Measurements from ENCODE around the gene HGS.

HGS gene

DNA sequence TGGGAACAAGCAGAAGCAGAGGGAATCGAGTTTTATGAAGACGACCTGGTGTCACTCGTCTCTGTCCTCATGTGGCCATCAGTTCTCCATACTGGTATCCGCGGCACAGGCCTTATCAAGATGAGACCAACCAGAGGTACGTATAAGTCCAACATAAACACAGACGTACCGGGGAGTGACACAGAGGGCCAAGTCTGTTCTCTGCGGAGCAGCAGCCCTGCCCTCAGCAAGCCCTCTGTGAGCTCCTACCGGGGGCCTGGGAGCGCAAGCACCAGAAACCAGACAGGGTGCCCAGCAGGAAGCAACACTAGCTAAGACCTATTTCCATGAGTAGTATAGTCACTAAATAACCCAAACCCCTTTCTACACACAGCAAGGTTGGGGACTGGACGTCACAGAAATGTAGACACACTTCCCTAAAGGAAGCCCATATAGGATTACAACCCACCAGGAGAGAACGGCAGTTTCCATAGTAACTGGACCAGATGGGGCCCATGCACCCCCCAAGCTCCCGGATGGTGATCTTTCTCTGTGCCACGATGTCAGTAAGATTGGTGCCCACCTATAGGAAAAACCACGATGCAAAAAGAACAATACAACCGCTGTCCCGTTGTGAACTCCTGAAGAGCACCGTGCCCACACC, 1.1 kb upstream of the HGS start:
- peak overlapping the region; percentile 89 for H3K27ac ChIP-seq (ENCODE audit: poor library complexity, severe bottlenecking)
- no peaks in the 10 kb centered on the region for H3K9me3 ChIP-seq (ENCODE audit: severe bottlenecking)
- peaks cover 22% of the 10 kb centered on the region for H3K36me3 ChIP-seq (ENCODE audit: low read depth)
- peak overlapping the region; percentile 88 for H3K4me3 ChIP-seq (ENCODE audit: severe bottlenecking)
- ATAC-seq (ENCODE audit: low read depth) (no peak), DNase-seq (ENCODE audit: low spot score) (peak; percentile 57)
- H3K4me1 ChIP-seq (ENCODE audit: insufficient read depth, poor library complexity, severe bottlenecking): peaks cover 7% of the 10 kb centered on the region
- no peaks in the 10 kb centered on the region for H3K27me3 ChIP-seq (ENCODE audit: insufficient read depth, poor library complexity, severe bottlenecking)
- no peak for TF ChIP-seq CTCF (IDR thresholded peaks at IDR 0.05; ENCODE audit: poor library complexity, severe bottlenecking)

- H3K36me3 ChIP-seq (ENCODE audit: low read depth): peaks cover 28% of the 10 kb centered on the region
- peaks cover 7% of the 10 kb centered on the region for H3K4me1 ChIP-seq (ENCODE audit: insufficient read depth, poor library complexity, severe bottlenecking)
- TF ChIP-seq CTCF (IDR thresholded peaks at IDR 0.05; ENCODE audit: poor library complexity, severe bottlenecking): no peak
- H3K27ac ChIP-seq (ENCODE audit: poor library complexity, severe bottlenecking): peak overlapping the region; percentile 89
- no peaks in the 10 kb centered on the region for H3K9me3 ChIP-seq (ENCODE audit: severe bottlenecking)
- ATAC-seq (ENCODE audit: low read depth): peak; percentile 1; the same call in 2 of the 3 replicates
- no peak for DNase-seq (ENCODE audit: low spot score)
- H3K4me3 ChIP-seq (ENCODE audit: severe bottlenecking): peak overlapping the region; percentile 88
- no peaks in the 10 kb centered on the region for H3K27me3 ChIP-seq (ENCODE audit: insufficient read depth, poor library complexity, severe bottlenecking)
These were observed 615 bp upstream of the HGS start for GRCh38 chr17:81683208-81683583.

- no peaks in the 10 kb centered on the region for H3K9me3 ChIP-seq (ENCODE audit: severe bottlenecking)
- DNase-seq (ENCODE audit: low spot score) (no peak), ATAC-seq (ENCODE audit: low read depth) (peak; percentile 43)
- peaks cover 40% of the 10 kb centered on the region for H3K36me3 ChIP-seq (ENCODE audit: low read depth)
- TF ChIP-seq CTCF (IDR thresholded peaks at IDR 0.05; ENCODE audit: poor library complexity, severe bottlenecking): no peak
- H3K4me3 ChIP-seq (ENCODE audit: severe bottlenecking): peak overlapping the region; percentile 88
- H3K27me3 ChIP-seq (ENCODE audit: insufficient read depth, poor library complexity, severe bottlenecking): no peaks in the 10 kb centered on the region
- H3K4me1 ChIP-seq (ENCODE audit: insufficient read depth, poor library complexity, severe bottlenecking): peaks cover 7% of the 10 kb centered on the region
- H3K27ac ChIP-seq (ENCODE audit: poor library complexity, severe bottlenecking): peak overlapping the region; percentile 89
These were observed 666 bp downstream of the HGS start for GRCh38 chr17:81684442-81684911.

DNA sequence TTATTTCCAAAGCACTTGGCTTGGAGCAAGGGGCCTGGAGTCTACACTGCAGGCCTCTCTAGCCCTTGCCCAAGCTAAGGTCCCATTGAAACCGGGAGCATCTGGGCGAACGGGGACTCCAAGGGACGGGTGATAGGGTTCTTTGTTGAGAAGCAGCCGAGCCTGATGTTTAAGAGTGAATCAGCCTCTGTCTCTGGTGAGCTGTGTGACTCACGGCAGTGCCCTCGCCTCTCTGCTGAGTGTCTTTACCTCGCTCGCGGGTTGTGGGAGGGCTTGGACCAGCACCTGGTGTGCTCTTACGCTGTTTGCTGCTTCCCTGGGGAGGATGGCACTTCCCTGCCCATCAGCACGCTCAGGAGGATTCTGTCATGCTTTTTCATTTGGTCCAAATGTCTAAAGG, 1.3 kb downstream of the HGS start:
- DNase-seq (ENCODE audit: low spot score): peak; percentile 86
- no peak for TF ChIP-seq CTCF (IDR thresholded peaks at IDR 0.05; ENCODE audit: poor library complexity, severe bottlenecking)
- Histone ChIP-seq H3K27me3 (ENCODE audit: insufficient read depth, poor library complexity, severe bottlenecking) (no peaks in the 10 kb centered on the region), H3K27ac (ENCODE audit: poor library complexity, severe bottlenecking) (peak overlapping the region; percentile 89), H3K36me3 (ENCODE audit: low read depth) (peaks cover 47% of the 10 kb centered on the region), H3K4me3 (ENCODE audit: severe bottlenecking) (peak overlapping the region; percentile 88), H3K9me3 (ENCODE audit: severe bottlenecking) (no peaks in the 10 kb centered on the region), H3K4me1 (ENCODE audit: insufficient read depth, poor library complexity, severe bottlenecking) (peaks cover 7% of the 10 kb centered on the region)
- ATAC-seq (ENCODE audit: low read depth): peak; percentile 74

GRCh38 chr17:81686614-81687013, 2.8 kb downstream of the HGS start:
- Histone ChIP-seq H3K27me3 (ENCODE audit: insufficient read depth, poor library complexity, severe bottlenecking) (no peaks in the 10 kb centered on the region), H3K27ac (ENCODE audit: poor library complexity, severe bottlenecking) (no peak overlapping the region), H3K36me3 (ENCODE audit: low read depth) (peaks cover 62% of the 10 kb centered on the region), H3K4me1 (ENCODE audit: insufficient read depth, poor library complexity, severe bottlenecking) (peaks cover 7% of the 10 kb centered on the region), H3K4me3 (ENCODE audit: severe bottlenecking) (no peak overlapping the region), H3K9me3 (ENCODE audit: severe bottlenecking) (no peaks in the 10 kb centered on the region)
- ATAC-seq (ENCODE audit: low read depth) (no peak), DNase-seq (ENCODE audit: low spot score) (no peak)
- no peak for TF ChIP-seq CTCF (IDR thresholded peaks at IDR 0.05; ENCODE audit: poor library complexity, severe bottlenecking)

All from RWPE2 (cell line).